Head of caudate nucleus (tissue), 42 donors: ENCODE results near the gene PTPRD.

Source experiments
- DNase-seq, 42 donors: peaks; one replicate each; pipeline versions ENCODE4 v3.0.0 to v3.0.0-alpha.2; 2020 to 2021; ENCODE audit warnings: mixed read lengths in 7 of 42
- intact Hi-C: fragments of 100-400 bp; cut with DNase I; formaldehyde crosslinking; loops from one replicate; pipeline ENCODE4 v1.15.0; 2022

PTPRD gene

DNA sequence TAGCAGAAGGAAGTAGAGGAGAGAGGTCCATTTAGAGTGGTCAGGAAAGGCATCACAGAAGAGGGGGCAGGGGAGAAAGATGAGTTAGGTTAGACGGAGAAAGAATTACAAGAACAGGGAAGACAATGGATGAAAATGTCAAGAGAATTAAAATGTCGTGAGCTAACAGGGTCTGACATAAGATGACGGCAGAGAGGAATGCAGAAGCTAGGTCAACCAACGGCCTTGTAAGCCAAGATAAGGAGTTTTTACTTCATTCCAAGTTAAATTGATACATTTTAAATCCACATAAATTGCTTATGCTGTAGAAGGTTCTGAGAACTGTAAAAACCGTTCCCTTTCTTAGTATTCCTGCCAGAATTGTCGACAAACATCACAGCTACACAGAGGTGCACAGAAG is 1916.3 kb downstream of the PTPRD start:
- intact Hi-C loops: no loop called here
- no peak for DNase-seq

- intact Hi-C loops: no loop called here
- no peak for DNase-seq
Measured at GRCh38 chr9:8694983-8695588, 1917.7 kb downstream of the PTPRD start.

DNA sequence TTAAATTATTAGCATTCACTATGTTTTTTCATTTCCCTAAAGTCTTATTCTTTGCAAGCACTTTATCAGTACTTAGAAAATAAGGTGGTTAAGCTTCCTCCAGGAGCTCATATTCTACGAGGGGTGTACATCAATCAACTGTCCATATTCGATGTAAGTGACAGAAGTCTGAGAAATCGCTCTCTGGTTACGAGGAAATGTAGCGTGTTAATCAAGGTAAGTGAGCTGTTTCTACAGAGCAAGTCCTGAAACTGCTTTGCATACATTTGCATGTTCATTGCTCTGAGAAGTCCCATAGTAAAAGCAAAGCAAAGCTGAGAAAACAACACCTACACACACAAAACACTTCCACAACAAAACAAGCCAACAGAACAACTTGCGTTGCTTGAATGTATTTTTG is 1919.3 kb downstream of the PTPRD start:
- intact Hi-C loops: no loop called here
- DNase-seq: no peak

DNA sequence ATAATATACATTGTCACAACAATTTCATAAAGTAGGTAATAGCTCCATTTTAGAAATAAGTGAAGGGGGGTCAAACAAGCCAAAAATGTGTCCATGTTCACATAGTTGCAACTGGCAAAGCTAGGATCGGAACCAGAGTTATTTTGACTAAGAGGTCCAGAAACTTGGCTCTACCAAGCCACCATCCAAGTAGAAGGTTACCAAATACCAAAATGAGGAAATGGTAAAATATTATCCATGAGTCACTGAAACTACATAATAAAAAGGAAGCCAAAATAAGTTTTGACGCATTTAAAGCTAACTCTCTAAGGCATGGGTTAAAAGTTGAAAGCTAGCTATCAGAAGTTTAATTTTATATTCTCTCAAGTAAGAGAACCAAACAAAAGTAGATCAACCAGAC is 1926.3 kb downstream of the PTPRD start:
- intact Hi-C loops: no loop called here
- no peak for DNase-seq

DNA sequence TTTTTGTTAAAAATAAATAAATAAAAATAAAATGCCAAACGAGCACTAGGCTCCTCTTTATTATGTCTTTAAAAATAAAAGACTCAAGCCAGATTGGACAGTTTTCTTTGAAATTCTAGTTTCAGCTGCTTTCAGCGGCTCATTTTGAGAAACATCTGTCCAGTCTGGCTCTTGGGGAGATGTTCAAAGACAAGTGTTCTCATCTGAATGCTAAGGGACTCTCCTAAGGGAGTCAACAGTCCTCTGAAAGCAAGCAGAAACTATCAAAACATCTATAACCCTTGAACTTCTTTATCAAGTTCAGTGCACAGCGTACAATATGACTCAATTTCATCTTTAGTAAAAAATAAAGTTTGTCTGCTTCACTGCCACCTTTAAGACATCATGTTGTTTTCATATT is 1927.0 kb downstream of the PTPRD start:
- intact Hi-C loops: no loop called here
- no peak for DNase-seq

DNA sequence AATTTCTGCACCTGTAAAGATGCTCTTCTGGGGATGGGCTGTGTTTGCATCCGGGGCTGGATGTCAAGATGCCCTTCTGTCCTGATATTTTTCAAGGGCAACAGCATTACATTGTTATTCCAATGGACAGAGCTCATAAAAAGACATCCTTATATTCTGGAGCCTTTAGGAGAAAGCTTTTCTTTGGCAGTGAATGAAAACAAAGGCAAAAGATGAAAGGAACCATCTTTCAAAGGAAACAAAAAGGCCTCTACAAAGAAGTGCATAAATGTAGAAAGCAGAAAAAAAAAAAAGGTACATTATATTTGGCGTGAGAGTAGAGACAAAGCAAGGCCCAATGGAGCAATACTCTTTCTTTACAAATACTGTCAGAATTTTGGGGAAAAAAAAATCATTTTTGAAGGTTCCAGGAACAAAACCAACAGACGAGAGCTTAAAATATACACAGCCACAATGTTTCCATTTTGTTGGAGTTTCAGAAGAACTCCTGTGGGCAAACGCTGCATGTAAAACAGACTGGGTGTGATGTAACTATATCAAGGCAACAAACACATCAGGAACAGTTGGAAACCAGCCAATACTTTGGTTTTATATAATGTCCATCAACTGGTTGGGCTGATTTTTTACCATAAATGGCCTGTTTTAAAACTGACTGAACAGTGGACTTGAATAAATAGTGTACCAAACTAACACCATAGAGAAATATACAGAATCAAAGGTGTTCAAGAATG is 1927.7 kb downstream of the PTPRD start:
- intact Hi-C loops: no loop called here
- DNase-seq: no peak

- no peak for DNase-seq
- intact Hi-C loops: no loop called here
Measured at GRCh38 chr9:8683496-8683895, 1929.3 kb downstream of the PTPRD start.

- DNase-seq: no peak
- intact Hi-C loops: no loop called here
Measured at GRCh38 chr9:8680658-8681057, 1932.1 kb downstream of the PTPRD start.

DNA sequence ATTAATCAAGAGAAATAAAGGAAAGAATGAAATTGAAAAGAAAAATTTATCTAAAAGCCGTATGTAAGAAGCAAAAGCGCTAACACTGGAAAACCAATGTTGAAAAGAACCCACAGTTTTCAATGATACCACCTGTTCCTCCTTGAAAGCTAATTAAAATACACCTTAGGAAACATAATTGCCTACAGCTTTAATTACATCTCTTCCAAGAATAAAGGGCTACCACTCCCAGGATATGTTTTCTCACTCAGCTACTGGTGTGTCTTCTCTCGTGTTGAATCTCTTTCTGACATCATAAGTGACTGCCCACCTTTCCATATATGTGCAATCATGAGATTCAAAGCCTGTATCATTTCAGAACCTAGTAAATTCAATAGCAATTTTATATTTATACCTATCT is 1932.6 kb downstream of the PTPRD start:
- DNase-seq: no peak
- intact Hi-C loops: no loop called here

GRCh38 chr9:8679371-8679822 is 1933.4 kb downstream of the PTPRD start:
- DNase-seq: peak in 11 of 42 donors; percentile 10 to 60 (median 43)
- intact Hi-C loops: no loop called here

DNA sequence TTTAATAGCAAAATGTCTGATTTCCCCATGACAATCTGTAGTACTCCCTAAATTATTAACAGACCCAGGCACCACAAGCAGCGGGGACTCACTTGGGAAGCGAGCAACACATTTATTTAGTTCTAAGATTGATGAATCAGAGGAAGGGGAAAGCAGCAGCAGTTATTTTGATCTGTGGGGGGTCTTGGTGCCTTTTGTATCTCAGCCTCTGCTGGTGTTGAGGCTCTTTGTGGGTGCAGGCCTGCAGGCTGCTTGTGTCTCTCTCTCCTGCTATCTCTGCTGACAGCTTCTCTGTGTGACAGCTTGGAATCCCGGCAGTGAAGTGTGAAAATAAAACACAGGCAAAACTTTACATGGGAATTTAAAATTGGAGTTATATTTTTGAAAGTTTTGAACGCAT is 1935.1 kb downstream of the PTPRD start:
- intact Hi-C loops: no loop called here
- DNase-seq: peak in 1 of 42 donors; percentile 10

DNA sequence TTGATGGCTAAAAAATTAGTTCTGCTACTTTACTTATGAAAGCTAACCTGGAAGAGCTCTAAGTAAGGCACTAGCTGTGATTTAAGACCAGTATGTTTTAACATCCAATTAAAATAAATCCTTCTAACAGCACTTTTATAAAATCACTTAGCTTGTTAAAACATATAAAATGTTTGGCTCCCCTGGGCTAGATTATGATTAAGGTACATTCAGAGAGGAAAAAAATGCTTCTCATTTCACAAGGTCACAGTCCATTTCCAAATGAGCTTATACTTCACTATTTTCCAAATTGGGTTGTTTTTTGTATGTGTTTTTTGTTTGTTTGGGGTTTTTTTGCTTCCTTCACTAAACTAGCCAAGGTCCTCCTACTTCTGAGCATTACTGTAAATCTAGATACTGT is 1938.3 kb downstream of the PTPRD start:
- intact Hi-C loops: no loop called here
- no peak for DNase-seq

DNA sequence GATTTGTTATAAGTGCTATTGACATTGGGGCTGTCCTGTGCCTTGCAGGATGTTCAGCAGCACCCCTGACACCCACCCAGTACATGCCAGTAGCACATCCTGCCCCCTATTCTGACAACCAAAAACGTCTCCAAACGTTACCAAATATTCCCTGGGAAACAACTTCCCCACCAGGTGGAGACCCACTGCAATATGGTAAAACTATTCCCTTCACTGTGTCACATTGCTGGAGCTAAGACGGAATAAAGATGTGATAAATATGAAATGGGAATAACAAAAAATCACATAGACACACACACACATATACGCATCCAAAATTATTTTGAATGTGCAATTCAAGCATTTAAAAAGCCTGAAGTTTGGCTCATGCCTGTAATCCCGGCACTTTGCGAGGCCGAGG is 1939.0 kb downstream of the PTPRD start:
- no peak for DNase-seq
- intact Hi-C loops: no loop called here

- DNase-seq: peak in 3 of 42 donors; percentile 27 to 49 (median 39)
- intact Hi-C loops: no loop called here
Measured at GRCh38 chr9:8670751-8671150, 1942.1 kb downstream of the PTPRD start.

DNA sequence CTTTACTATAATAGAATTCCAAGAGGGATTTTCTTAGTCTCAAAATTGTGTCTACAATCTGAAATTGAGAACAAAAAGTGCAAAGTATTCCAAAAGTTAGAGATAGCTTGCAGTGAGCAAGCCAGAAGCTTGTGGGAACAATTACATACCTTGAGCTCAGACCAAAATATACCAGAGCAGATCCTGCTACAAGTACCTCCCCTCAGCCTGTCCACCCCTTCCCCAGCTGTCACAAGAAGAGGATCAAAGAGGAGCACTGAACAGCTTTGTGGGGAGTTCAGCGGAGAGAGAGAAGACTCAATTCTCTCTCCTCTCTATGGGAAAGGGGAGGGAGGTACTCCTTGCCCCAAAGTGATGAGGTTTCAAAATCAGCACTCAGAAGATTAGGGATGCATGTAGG is 1944.1 kb downstream of the PTPRD start:
- DNase-seq: no peak
- intact Hi-C loops: no loop called here

DNA sequence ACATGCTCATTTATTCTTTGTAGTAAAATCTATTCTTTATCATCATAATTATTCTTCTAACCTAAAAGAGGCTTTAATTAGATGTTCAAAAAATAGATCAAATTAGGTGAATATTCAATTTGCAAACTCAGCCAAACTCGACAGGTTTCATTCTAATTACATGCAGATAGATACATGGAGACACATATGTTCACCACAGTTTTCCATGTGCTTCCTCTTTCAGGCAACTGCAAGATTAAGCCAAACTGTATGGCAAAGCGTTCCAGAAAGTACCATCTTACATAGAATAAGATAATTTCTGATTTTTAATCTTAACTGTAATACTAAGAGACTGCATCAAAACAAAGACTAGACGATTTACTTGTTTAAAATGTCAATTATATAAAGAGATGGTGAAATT is 1944.6 kb downstream of the PTPRD start:
- intact Hi-C loops: no loop called here
- no peak for DNase-seq

DNA sequence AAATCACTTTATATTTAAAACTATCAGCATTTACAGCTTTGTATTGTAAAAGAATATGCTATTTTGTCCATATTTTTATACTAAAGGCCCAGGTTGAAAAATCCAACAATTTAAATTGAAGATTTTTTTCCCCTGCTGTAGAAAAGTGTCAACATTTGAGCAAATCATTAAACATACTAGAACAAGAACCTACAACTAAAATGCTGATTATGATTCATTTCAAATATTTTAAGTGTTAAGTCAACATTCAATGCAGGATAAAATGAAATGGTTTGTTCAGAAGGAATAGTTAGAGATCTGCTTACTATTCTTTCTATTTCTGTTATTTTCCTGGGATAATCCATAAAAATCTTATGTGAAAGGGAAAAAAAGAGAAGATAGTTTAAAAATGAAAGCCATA is 1946.7 kb downstream of the PTPRD start:
- no peak for DNase-seq
- intact Hi-C loops: no loop called here

DNA sequence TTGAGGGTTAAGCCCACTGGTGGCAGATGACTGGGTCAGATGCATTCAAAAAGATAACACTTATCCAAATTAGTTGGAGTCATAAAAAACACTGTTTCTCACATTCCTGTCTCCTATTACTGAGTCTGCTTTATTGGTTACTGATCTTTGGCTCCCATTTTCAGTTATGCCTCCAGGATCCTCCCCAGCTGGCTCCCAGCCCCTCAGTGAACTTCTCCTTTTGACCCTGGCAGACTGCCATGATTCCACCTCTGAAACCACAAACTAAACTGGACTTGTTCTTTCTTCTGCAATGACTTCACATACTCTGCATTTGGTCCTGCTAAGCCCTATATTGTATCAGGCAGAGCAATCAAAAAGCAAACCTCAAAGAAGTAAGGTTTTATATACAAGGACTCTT is 1952.4 kb downstream of the PTPRD start:
- peak in 20 of 42 donors; percentile 13 to 72 (median 42) for DNase-seq
- intact Hi-C loops: no loop called here

- DNase-seq: no peak
- intact Hi-C loops: no loop called here
Measured at GRCh38 chr9:8659108-8659507, 1953.7 kb downstream of the PTPRD start.

GRCh38 chr9:8655071-8655470 is 1957.7 kb downstream of the PTPRD start:
- DNase-seq: no peak
- intact Hi-C loops: no loop called here

DNA sequence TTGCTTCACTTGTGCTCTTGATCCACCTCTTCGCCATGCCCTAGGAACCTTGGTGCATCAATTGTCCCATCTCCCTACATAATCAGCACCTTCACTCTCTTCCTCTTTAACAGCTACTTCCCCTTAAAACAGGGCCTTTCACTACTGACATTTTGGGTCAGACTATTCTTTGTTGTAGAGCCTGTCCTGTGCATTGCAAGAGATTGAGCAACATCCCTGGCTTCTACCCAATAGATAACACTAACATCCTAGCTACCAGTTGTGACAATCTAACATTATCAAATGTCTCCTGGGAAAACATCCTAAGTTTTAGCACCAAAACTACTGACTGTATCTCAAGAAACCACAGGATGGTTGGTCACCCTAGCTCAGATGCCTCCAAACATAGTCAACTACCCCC is 1958.9 kb downstream of the PTPRD start:
- intact Hi-C loops: no loop called here
- no peak for DNase-seq
